ENCODE measurements around the gene CSRP2.

Gene CSRP2

DNA sequence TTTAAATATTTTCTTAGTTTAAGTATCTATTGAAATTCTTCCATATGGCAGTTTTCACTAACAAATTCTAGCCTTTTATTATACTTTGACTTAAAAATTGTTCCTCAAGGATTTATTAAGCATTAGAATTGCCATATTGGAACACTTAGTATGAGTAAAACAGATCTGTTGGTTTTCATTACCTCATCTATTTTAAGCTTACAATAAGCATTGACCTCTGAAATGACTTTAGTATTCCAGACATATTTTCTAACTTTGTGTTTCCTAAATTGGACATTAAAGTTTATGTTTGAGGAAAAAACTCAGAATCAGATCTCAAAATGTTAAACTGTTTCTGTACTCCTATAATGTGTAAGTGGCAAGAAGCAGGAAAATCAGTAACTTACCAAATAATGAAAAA lies 48.4 kb downstream of the CSRP2 start:
- TF ChIP-seq, protein P1, sequence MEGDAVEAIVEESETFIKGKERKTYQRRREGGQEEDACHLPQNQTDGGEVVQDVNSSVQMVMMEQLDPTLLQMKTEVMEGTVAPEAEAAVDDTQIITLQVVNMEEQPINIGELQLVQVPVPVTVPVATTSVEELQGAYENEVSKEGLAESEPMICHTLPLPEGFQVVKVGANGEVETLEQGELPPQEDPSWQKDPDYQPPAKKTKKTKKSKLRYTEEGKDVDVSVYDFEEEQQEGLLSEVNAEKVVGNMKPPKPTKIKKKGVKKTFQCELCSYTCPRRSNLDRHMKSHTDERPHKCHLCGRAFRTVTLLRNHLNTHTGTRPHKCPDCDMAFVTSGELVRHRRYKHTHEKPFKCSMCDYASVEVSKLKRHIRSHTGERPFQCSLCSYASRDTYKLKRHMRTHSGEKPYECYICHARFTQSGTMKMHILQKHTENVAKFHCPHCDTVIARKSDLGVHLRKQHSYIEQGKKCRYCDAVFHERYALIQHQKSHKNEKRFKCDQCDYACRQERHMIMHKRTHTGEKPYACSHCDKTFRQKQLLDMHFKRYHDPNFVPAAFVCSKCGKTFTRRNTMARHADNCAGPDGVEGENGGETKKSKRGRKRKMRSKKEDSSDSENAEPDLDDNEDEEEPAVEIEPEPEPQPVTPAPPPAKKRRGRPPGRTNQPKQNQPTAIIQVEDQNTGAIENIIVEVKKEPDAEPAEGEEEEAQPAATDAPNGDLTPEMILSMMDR (IDR thresholded peaks at IDR 0.05; ENCODE audit: unreplicated experiment in 3 of 3): no peak
- Mint-ChIP-seq H3K4me3 (no peak overlapping the region), H3K9me3 (peaks cover 5% of the 10 kb centered on the region), H3K36me3 (ENCODE audit: low read depth) (peaks cover 68% of the 10 kb centered on the region), H3K27ac (no peak overlapping the region), H3K27me3 (ENCODE audit: low read depth) (no peaks in the 10 kb centered on the region), H3K4me1 (no peaks in the 10 kb centered on the region)

DNA sequence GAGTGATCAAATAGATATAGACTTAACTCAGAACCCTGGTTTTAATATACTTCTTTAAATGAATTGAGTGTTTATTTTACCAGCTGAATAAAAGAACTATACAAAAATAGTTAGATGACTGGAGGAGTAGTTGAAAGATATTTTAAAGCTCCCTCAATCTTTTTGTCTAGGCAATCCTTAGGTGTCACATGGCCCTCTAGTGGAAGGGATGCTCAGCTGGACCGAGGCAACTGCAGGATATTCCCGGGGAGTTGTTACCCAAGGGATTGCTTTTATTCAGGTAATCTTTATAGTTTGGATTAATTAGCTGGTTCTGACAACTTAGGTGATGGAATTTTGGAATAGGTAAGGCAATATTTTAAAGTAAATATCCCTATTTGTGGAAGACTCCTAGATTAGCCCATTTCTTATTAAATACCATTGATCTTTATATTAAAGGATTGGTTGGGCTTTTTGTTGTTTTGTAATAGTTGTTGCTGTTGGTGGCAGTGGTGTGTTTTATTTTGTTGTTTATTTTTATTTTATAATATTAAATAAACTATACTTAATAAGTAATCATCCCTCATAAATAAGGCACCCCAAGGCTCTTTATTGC lies 57.8 kb downstream of the CSRP2 start:
- H3K4me1 Mint-ChIP-seq: no peaks in the 10 kb centered on the region
- no peaks in the 10 kb centered on the region for H3K9me3 Mint-ChIP-seq
- TF ChIP-seq, protein P1 (IDR thresholded peaks at IDR 0.05; ENCODE audit: unreplicated experiment in 3 of 3): peak; percentile 44 to 62 (median 54)

DNA sequence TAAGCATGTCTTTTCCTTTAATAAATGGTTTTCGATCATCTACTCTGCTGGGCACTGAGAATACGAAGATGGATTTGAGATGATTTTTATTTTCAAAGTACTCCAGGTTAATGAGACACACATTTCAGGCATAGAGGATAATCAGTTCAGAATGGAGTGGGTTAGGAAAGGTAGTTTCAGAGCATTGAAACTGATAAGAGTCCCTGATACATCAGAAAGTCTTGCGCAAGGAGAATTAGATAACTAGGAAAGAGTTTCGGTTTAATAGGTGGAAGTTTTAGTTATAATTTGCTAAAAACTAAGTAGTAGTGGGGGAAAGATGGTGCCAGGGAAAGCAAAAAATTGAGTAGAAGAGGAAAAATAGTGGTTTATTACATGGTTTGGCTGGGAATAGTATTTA lies 64.8 kb downstream of the CSRP2 start:
- no peaks in the 10 kb centered on the region for H3K9me3 Mint-ChIP-seq

More for the DNA sequence above, 57.8 kb downstream of the CSRP2 start:
- Mint-ChIP-seq H3K36me3 (ENCODE audit: low read depth) (peaks cover 14% of the 10 kb centered on the region), H3K27me3 (ENCODE audit: low read depth) (no peaks in the 10 kb centered on the region), H3K27ac (no peak overlapping the region), H3K4me3 (no peak overlapping the region)

DNA sequence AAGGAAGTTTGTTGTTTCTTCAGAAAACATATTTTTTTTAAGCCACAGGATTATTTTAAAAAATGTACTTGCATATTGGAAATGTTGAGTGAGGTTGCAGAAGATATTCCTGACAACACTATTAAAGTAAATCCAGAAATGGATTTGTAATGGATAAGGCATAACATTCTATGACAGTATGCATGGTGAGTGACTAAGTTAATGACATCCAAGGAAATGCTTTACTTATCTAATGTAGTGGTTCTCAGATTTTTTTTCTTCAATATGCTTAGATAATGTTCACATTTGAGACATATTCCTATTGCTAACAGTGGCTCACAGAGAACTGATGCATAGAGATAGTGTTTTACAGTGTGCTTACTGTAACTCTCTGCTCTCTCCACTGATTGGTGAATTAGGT lies 65.6 kb downstream of the CSRP2 start:
- H3K27ac Mint-ChIP-seq: no peak overlapping the region
- no peaks in the 10 kb centered on the region for H3K4me1 Mint-ChIP-seq
- no peak overlapping the region for H3K4me3 Mint-ChIP-seq
- H3K36me3 Mint-ChIP-seq (ENCODE audit: low read depth): peaks cover 42% of the 10 kb centered on the region
- H3K9me3 Mint-ChIP-seq: no peaks in the 10 kb centered on the region
- no peaks in the 10 kb centered on the region for H3K27me3 Mint-ChIP-seq (ENCODE audit: low read depth)
- TF ChIP-seq, protein P1 (IDR thresholded peaks at IDR 0.05; ENCODE audit: unreplicated experiment in 3 of 3): no peak

More for the DNA sequence above, 64.8 kb downstream of the CSRP2 start:
- TF ChIP-seq, protein P1 (IDR thresholded peaks at IDR 0.05; ENCODE audit: unreplicated experiment in 3 of 3): no peak
- Mint-ChIP-seq H3K4me3 (no peak overlapping the region), H3K27me3 (ENCODE audit: low read depth) (no peaks in the 10 kb centered on the region), H3K36me3 (ENCODE audit: low read depth) (peaks cover 39% of the 10 kb centered on the region), H3K27ac (no peak overlapping the region), H3K4me1 (no peaks in the 10 kb centered on the region)

DNA sequence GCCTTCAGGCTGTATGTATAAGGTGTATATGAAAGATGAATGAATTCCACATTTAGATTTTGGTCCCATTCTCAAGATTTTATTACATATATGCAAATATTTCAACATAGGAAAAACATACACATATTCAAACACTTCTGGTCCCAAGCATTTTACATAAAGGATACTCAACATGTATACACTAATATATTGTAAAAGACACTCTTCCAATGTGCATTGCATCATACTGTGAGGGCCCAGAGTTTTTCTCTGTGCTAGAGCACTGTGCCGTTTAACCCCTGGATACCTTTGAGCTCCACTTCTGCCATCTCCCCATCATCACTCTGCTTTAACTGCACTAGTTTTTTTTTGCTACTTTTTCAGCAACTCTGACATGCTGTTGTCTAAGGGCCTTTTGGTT lies 66.8 kb downstream of the CSRP2 start:
- Mint-ChIP-seq H3K27ac (no peak overlapping the region), H3K27me3 (ENCODE audit: low read depth) (no peaks in the 10 kb centered on the region), H3K36me3 (ENCODE audit: low read depth) (peaks cover 43% of the 10 kb centered on the region), H3K9me3 (no peaks in the 10 kb centered on the region), H3K4me3 (no peak overlapping the region), H3K4me1 (no peaks in the 10 kb centered on the region)
- TF ChIP-seq, protein P1 (IDR thresholded peaks at IDR 0.05; ENCODE audit: unreplicated experiment in 3 of 3): no peak
